Keratinocyte (primary cell): Measurements from ENCODE around the gene CACNA2D1. TPM values are rescaled to one million over a fixed set of nuclear protein-coding genes. Genes with fewer than 3 reads are reported as not detected.
"Not testable (repeated sequence)": the region's sequence is repeated elsewhere in the genome, so short reads cannot be mapped to it uniquely, and the experiment has no call there.

Source experiments
- DNase-seq: peaks from one replicate; pipeline ENCODE4 v3.0.0-alpha.2; 2011; ENCODE audit warnings: low read depth, missing footprints, low spot score
- FAIRE-seq: peaks from 2 replicates; lab custom pipeline; 2011; peaks lifted over from hg19 to GRCh38; lab: Jason Lieb, UNC
- H2AFZ ChIP-seq: 2 replicates; pipeline ENCODE4 v1.6.0; 2012; ENCODE audit warnings: low read length, control low read depth, inconsistent platforms; ENCODE audit not compliant: control insufficient read depth
- H3K27ac ChIP-seq: 2 replicates; pipeline ENCODE4 v1.5.1; 2011; ENCODE audit warnings: low read length; ENCODE audit not compliant: control insufficient read depth, insufficient read depth
- H3K27me3 ChIP-seq: 3 replicates; pipeline ENCODE4 v1.6.0; 2011; ENCODE audit warnings: low read length; ENCODE audit not compliant: control insufficient read depth, insufficient read depth; ENCODE audit errors: extremely low read depth
- H3K36me3 ChIP-seq, 2 experiments: 2 replicates in 1 of 2; 3 replicates in 1 of 2; pipeline ENCODE4 v1.5.1; 2011; ENCODE audit warnings: low read length in 2 of 2, mild to moderate bottlenecking in 1 of 2; ENCODE audit not compliant: control insufficient read depth in 2 of 2, insufficient read depth in 2 of 2; ENCODE audit errors: extremely low read depth in 1 of 2
- H3K4me1 ChIP-seq: 3 replicates; pipeline ENCODE4 v1.5.1; 2011; ENCODE audit warnings: low read length; ENCODE audit not compliant: control insufficient read depth, insufficient read depth; ENCODE audit errors: extremely low read depth
- H3K4me2 ChIP-seq: 3 replicates; pipeline ENCODE4 v1.6.0; 2011; ENCODE audit warnings: low read depth, low read length; ENCODE audit not compliant: control insufficient read depth, insufficient read depth; ENCODE audit errors: extremely low read depth
- H3K4me3 ChIP-seq, 3 experiments: fragments of 200-600 bp in 1 of 3; sonication (generic) in 1 of 3; 2 replicates in 2 of 3; 3 replicates in 1 of 3; pipeline ENCODE4 v1.5.1; 2011 to 2016; ENCODE audit warnings: low read length in 3 of 3, mild to moderate bottlenecking in 3 of 3, control low read depth in 2 of 3, inconsistent platforms in 1 of 3, low read depth in 1 of 3, mixed read lengths in 1 of 3, mixed run types in 1 of 3, moderate library complexity in 1 of 3; ENCODE audit not compliant: control insufficient read depth in 2 of 3, insufficient read depth in 2 of 3; ENCODE audit errors: extremely low read depth in 1 of 3
- H3K79me2 ChIP-seq: 2 replicates; pipeline ENCODE4 v1.6.0; 2012; ENCODE audit warnings: low read length; ENCODE audit not compliant: control insufficient read depth, insufficient read depth
- H3K9ac ChIP-seq: 3 replicates; pipeline ENCODE4 v1.6.0; 2011; ENCODE audit warnings: low read length; ENCODE audit not compliant: control insufficient read depth, insufficient read depth; ENCODE audit errors: extremely low read depth
- H3K9me1 ChIP-seq: 3 replicates; pipeline ENCODE4 v1.6.0; 2011; ENCODE audit warnings: low read length; ENCODE audit not compliant: control insufficient read depth, insufficient read depth; ENCODE audit errors: extremely low read depth
- H3K9me3 ChIP-seq: 2 replicates; pipeline ENCODE4 v1.5.1; 2012; ENCODE audit warnings: low read depth, low read length; ENCODE audit not compliant: control insufficient read depth
- H4K20me1 ChIP-seq: 3 replicates; pipeline ENCODE4 v1.6.0; 2011; ENCODE audit warnings: low read length; ENCODE audit not compliant: control insufficient read depth, insufficient read depth; ENCODE audit errors: extremely low read depth
- CTCF ChIP-seq, 3 experiments: IDR thresholded peaks in 1 of 3; conservative IDR thresholded peaks in 1 of 3; optimal IDR thresholded peaks in 1 of 3; 2 replicates in 2 of 3; 3 replicates in 1 of 3; pipeline versions ENCODE3 to v1.5.1; 2011; ENCODE audit warnings: low read length in 3 of 3, mild to moderate bottlenecking in 3 of 3, moderate library complexity in 2 of 3, control low read depth in 1 of 3, inconsistent platforms in 1 of 3; ENCODE audit not compliant: insufficient read depth in 2 of 3; ENCODE audit errors: extremely low read depth in 1 of 3
- EZH2 ChIP-seq: IDR thresholded peaks from one replicate; pipeline ENCODE4 v1.6.1; 2012; ENCODE audit warnings: inconsistent platforms, mild to moderate bottlenecking, low read length, moderate library complexity
- dilution Hi-C: fragments of 300-500 bp; cut with MboI; formaldehyde crosslinking; loops from one replicate; pipeline ENCODE4 v1.7.0; 2020; ENCODE audit warnings: low sequenced_read_pairs; ENCODE audit not compliant: extremely low pct_ligation_motif_present
- polyA plus RNA-seq, 5 experiments: library from polyadenylated mRNA; depleted of rRNA in 3 of 5; stranded (reverse) in 3 of 5; stranded (forward) in 1 of 5; unstranded in 1 of 5; fragments of >200 nt; gene quantifications; 1 replicate in 1 of 5; 2 replicates in 3 of 5; 3 replicates in 1 of 5; pipeline versions ENCODE4 v1.2.1 to v1.2.3, GENCODE V29; 2011 to 2012; ENCODE audit warnings: missing spikeins in 2 of 5, low read depth in 1 of 5, low replicate concordance in 1 of 5

CACNA2D1 gene
- polyA plus RNA-seq, 1 donor (not counting 4 experiments of a cell fraction or from before 2014, with no cell fraction given) = 1.8 TPM

GRCh38 chr7:82388138-82388537, 55.4 kb downstream of the CACNA2D1 start:
- H3K27ac ChIP-seq = no peak overlapping the region
- dilution Hi-C loops = no loop called here
- H3K79me2 ChIP-seq = no peaks in the 10 kb centered on the region
- H2AFZ ChIP-seq = no peak overlapping the region
- FAIRE-seq (no peak), DNase-seq (no peak)
- H3K36me3 ChIP-seq = no peaks in the 10 kb centered on the region
- no peaks in the 10 kb centered on the region for H3K9me3 ChIP-seq
- H4K20me1 ChIP-seq = no peaks in the 10 kb centered on the region
- H3K4me1 ChIP-seq = no peaks in the 10 kb centered on the region
- TF ChIP-seq EZH2 = no peak
- TF ChIP-seq CTCF (optimal IDR thresholded peaks at IDR 0.05 in 1 of 3, IDR thresholded peaks at IDR 0.05 in 1 of 3, conservative IDR thresholded peaks at IDR 0.05 in 1 of 3; ENCODE audit: extremely low read depth in 1 of 3, insufficient read depth in 2 of 3, low read length in 3 of 3) = no peak
- no peak overlapping the region for H3K4me2 ChIP-seq
- no peak overlapping the region for H3K9ac ChIP-seq
- H3K27me3 ChIP-seq = no peaks in the 10 kb centered on the region
- no peak overlapping the region for H3K4me3 ChIP-seq
- H3K9me1 ChIP-seq = no peaks in the 10 kb centered on the region

- dilution Hi-C loops, FAIRE-seq, H3K79me2 ChIP-seq: not testable (repeated sequence)
Observed at GRCh38 chr7:82386571-82386970, 57.0 kb downstream of the CACNA2D1 start.

GRCh38 chr7:82384779-82385178, 58.8 kb downstream of the CACNA2D1 start:
- no peak for FAIRE-seq
- Histone ChIP-seq H3K27me3 (no peaks in the 10 kb centered on the region), H4K20me1 (no peaks in the 10 kb centered on the region), H3K79me2 (no peaks in the 10 kb centered on the region), H3K4me1 (no peaks in the 10 kb centered on the region), H2AFZ (no peak overlapping the region), H3K4me3 (no peak overlapping the region), H3K9ac (no peak overlapping the region), H3K9me1 (no peaks in the 10 kb centered on the region), H3K36me3 (no peaks in the 10 kb centered on the region), H3K27ac (no peak overlapping the region), H3K4me2 (no peak overlapping the region), H3K9me3 (no peaks in the 10 kb centered on the region)
- dilution Hi-C loops = no loop called here
- DNase-seq = no peak
- TF ChIP-seq EZH2 (no peak), CTCF (optimal IDR thresholded peaks at IDR 0.05 in 1 of 3, IDR thresholded peaks at IDR 0.05 in 1 of 3, conservative IDR thresholded peaks at IDR 0.05 in 1 of 3; ENCODE audit: extremely low read depth in 1 of 3, insufficient read depth in 2 of 3, low read length in 3 of 3) (no peak)

More at GRCh38 chr7:82386571-82386970, 57.0 kb downstream of the CACNA2D1 start:
- not testable (repeated sequence) for H3K9me1 ChIP-seq, H3K36me3 ChIP-seq, H3K27me3 ChIP-seq, H3K9me3 ChIP-seq, DNase-seq, H3K27ac ChIP-seq, H4K20me1 ChIP-seq, H3K4me3 ChIP-seq, H2AFZ ChIP-seq, H3K4me1 ChIP-seq, H3K4me2 ChIP-seq, H3K9ac ChIP-seq
